AG08395 (cell line): ENCODE measurements around the gene IL20RA.
"Not testable (repeated sequence)": the region's sequence is repeated elsewhere in the genome, so short reads cannot be mapped to it uniquely, and the experiment has no call there.

Experiments used
- DNase-seq: peaks from one replicate; pipeline ENCODE4 v3.0.0; 2012; ENCODE audit warnings: mixed read lengths, low spot score

Gene IL20RA

DNA sequence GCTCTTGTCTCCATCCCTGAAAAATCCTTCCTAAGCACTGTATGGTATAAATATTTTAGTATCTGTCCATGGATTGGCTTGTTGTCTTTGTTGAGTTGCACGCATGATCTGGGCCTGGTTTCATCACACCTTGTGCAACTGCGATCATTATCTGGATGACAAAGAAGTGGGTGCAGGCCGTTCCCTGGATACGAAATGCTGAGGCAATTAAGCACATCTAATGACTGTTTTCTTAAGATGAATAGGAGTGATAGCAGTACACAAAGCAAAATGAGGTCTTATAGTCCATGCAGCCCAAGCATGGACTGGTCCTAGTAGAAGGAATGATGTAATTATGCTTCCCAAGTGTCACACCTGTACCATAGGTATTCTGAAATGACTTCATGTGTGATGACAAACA is 74.8 kb downstream of the IL20RA start:
- DNase-seq = no peak

DNA sequence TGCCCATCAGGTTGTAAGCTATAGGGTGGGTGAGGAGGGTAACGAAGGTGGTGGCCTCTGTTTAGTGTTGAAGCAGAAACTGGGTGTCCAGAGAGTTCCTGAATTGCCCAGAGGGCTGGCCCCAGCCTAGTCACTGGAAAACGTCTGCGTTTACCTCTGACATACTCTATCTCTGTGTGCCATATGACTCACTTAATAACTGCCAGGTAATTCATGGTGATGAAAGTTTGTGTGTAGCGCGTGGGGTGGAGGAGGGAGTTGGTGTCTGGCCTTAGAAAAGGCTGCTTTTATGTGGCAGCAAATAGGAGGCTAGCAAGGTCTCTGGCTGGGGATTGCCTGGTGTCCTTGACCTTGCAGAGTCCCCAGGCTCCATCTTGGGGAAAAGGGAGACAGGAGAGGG is 75.3 kb downstream of the IL20RA start:
- DNase-seq = no peak

DNA sequence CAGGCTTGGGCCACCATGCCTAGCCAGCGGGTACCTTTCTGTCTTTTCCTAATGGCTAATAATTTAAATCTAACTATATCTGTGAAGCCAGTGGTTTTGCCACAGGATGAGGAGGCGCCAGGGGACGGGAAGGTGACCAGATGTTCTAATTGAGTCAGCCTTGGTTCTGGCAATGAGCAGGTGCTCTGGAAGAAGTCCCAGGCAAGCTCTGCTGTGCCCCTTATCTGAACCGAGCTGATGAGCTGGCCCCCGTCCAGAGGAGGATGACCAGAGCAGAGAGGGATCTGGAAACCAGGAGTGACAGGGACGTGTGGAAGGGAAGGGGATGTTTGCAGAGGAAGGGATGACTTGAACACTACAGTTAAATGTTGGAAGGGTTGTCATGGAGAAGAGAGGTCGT is 75.9 kb downstream of the IL20RA start:
- no peak for DNase-seq

DNA sequence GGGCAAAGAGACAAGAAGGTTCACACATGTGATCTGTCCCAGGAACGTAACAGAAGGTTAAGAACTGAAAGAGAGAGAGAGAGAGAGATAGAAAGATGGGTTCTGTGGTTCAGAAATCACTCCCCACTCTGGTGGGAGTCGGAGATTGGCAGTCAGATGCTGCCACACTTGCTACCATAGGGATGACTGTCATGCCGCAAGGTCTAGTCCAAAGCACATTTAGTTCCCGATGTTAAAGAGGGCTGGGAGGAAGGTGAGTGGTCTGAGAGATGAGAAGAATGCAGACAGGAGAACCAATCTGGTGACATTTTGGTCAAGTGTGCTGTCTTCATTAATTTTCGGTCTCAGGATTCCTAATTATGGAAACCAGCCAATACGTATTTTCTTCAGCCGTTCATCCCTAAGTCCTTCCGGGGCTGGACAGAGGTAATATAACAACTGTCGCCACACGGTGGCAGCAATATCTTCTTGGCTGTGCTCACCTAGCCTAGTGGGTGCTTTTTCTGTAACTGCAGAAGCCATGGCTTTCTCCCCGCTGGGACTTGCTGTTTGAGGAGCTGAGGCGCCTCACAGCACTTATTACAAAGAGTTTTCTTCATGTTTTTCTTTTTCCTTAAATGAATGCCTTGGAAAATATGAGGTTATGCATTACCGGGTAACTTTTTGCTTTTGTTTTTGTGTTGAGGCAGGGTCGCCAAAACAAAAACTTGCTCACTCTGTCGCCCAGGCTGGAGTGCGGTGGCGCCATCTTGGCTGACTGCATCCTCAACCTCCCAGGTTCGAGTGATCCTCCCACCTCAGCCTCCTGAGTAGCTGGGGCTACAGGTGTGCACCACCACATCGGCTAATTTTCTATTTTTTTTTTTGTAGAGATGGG is 76.7 kb downstream of the IL20RA start:
- peak; percentile 84 for DNase-seq

DNA sequence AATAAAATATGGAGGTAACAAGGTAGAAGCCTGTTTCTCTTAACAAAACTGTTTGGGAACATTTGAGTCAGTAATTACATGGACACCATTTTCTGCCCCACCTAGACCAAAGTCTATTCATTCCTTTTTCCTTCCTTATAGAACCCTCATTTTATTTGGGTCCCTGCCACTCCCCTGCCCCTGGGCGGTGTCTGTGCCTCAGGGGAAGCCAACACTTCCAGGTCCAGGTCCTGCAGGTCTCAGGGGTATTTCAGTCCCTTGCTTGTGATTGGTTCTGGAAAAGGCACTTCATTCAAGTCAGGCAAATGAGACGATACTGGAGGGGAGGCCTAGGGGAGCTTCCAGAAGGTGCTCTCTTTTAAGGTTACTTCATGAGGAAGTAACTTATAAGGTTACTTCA is 80.4 kb downstream of the IL20RA start:
- DNase-seq = no peak

DNA sequence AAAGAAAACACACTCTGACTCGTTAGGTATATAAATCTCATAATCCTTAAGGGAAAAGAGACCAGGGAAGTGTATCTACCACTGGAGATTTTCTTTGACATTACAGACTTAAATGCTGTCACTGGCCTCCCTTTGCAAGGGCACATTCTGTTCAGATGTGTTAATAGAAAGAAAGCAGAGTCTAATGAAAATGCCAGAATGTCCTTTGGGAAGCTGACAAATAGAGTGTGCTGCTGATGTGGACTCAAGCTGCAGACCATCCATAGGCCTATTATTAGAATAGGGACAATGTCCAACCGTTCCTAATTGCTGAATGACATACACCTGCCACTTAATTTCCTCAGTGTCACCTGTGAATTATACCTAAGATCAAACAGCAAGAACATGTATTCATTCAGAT is 81.5 kb downstream of the IL20RA start:
- no peak for DNase-seq

DNA sequence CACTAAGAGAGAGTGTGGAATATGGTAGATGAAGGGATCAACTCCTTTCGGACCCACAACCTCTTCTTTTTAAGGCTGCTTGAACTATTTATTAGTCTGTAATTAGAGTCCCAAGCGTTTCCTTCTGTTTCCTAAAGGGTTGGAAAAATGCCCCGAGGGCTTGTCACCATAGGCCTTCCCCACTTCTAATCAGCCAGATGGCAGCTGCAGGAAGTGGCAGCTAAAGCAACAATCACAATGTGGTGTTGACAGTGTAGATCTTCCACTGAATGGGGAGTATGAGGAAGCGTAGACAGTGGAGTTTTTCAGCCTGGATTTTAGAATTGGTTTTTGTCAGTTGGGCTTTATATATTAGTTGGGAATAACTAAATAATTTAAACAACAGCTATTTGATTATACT is 82.1 kb downstream of the IL20RA start:
- no peak for DNase-seq

DNA sequence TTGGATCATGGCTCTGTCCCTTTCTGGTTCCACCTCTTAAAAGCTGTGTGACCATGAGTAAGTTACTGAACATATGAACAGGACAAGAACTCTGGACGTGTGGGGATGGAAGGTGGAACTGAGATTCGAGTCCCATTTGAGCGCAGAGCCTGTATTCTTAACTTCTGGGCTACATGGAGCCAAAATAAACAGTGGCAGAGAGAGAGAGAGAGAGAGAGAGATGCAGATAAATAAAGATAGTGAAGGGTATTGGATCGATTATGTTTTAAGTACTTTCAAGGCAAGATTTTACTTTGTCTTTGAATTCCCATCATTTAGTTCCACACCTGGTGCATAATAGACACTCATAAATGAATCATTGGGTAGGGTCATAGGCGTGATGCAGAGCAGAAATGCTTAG is 82.9 kb downstream of the IL20RA start:
- DNase-seq = no peak

DNA sequence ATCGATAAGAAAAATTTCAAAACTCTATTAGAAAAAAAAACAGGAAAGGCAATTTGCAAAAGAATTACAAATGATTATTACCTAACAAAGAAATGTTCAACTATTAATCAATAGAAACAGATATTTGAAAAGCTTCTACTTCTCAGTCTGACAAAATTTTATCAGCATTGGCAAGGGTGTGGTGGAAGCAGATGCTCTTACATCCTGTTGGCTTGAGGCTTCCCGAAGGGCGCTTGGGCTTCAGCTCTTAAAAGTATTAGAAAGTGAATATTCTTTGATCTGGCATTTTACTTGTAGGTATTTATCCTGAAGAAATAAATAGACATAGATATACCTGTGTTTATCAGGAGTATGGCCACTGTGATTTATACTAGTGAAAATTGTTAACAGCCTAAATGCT is 84.0 kb downstream of the IL20RA start:
- DNase-seq = no peak

DNA sequence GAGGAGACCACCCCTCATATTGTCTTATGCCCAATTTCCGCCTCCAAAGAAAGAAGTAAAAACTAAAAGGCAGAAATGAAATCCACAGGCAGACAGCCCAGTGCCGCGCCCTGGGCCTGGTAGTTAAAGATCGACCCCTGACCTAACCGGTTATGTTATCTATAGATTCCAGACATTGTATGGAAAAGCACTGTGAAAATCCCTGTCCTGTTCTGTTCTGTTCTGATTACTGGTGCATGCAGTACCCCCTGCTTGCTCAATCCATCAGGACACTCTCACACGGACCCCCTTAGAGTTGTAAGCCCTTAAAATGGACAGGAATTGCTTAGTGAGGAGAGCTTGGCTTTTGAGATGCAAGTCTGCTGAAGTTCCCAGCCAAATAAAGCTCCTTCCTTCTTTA is 84.8 kb downstream of the IL20RA start:
- DNase-seq = not testable (repeated sequence)

DNA sequence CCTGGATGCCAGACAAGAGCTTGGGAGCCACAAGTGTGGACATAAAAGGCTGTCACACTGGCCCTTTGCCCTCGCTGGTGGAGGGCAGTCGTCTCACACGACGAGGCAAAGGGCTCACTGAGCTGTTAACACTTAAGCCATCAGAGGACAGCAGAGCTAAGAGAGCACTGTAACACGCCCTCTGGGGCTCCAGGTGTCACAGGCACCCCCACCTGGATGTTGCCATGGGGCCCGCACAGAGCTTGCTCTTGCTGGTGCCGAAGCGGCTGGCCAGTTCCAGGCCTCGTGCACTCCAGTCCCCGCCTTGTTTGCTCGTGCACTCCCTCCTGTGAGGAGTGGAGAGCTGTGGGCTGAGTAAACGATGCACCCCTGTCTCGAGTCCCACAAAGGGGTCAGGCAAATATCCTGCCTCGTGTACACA is 85.3 kb downstream of the IL20RA start:
- no peak for DNase-seq

DNA sequence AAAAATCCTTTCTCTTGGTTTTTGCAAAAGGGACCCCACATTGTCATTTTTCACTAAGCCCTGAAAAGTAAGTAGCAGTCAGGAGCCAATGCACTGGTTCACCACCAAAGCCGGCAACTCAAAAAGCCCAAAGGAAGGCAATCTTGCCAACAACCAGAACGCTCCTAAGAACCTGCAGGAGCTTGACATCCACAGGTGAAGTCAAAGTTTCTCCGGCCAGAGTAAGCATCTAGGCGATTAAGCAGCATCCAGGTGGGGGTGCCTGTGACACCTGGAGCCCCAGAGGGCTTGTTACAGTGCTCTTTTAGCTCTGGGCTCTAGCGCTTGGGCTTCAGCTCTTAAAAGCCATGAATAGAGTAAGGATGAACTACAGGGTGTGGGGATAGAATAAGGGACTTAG is 86.6 kb downstream of the IL20RA start:
- no peak for DNase-seq

DNA sequence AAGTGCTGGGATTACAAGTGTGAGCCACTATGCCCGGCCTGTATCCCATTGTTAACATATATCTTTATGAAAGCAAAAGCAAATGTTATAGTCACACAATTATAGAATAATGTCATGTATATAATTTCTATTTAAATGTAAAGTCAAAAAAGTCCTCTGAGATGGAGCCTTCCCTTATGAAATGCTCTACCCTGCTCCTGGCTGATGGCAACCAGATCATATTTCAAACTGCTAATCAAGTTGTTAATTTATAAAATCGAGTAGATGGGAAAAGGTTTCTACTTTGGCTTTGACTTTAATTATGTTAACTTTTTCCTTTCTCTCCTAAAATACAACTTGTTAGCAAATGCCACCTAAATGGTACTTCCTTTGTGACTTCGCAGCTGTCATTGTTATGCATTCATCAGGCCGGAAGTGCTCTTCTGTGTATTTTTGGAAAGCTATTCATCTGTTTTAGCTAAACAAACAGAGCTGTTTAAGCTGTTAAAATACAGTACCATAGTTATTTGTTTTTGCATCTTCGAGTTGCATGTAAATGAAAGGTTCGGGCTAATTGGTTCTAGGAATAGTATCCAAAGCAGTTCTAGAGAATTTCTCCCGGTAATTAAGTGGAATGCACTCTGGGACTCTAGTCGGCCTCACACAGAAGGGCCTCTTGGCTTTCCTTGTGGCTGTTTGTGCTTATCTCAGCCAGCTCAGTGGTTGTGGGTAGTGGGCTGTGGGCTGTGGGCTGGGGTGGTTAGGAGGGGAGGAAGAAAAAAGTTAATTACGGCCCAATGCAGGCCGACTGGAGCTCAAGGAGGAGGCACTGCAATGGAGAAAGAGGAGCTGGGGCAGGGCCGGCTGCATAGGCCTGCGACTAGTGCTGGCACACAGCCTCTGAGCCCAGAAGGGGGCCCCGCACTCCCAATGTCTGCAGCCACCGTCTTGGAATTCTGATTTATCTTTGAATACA is 87.9 kb downstream of the IL20RA start:
- DNase-seq = no peak

DNA sequence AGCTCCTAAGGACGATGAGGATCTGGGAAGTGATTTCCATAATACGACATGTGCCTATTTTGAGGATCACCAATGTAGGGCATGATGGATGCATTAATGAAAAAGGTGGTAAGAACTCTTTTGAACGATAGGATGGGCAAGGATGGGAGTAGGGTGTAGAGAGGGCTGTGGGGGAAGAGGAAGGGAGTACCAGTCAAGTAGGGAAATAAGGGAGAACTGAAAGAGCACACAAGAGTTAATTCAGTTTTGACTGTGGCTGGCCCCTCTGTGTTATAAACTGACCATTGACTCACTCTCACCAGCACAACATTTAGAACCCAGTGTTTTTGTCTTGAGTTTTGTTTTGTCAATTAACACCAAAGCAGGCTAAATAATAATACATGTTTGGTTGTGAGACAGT is 89.6 kb downstream of the IL20RA start:
- DNase-seq = no peak

DNA sequence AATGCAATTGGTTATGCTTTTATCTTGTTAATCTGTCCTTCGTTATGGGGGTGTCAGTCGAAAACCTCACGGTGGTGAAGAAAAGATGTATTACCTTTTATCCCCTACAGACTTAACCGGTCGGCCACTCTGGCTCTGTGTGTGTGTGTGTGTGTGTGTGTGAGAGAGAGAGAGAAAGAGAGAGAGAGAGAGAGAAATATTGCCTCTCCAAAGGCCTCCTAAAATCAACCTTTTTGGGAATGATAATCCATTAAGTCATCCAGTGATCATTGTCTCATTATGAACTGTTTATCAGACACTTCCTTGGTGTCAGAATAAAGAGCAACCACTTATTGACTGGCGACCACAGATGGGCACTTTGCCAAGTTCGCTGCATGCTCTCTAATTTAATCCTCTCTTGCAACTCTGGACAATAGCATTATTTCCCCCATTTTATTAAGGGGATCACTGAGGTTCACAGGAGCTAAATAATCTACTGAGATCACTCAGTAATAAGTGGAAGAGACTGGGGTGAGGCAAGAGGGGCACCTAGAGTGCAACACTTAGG is 92.0 kb downstream of the IL20RA start:
- DNase-seq = no peak

DNA sequence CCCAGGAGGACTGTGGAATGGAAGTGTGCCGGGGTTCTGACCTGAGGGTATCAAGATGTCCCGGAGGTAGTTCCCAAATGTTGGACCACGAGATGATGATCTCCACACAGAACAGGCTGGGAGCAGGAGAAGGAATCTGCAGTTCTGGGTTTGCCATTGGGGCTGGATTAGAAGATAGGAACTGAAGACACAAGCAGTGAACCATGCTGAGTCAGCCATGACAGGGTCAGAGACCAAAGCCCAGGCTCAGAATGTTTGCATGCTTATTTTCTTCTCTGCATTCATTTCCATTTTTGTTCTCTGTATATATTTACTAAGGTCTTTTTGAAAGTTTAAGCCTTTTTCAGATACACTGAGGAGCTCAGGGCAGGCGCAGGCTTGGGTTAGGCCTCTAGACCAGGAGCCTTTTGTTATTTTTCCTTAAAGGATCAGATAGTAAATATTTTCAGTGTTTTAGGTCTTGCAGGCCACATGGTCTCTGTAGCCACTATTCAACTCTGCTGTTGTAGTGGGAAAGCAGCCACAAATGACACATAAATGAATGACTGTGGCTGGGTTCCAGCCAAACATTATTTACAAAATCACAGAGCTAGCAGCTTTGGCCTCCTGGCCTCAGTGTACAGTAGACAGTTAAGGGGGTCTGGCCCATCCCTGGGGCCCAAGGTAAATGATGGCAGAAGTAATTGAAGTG is 94.2 kb downstream of the IL20RA start:
- no peak for DNase-seq
